GM13977 (cell line): ENCODE results near the gene BRD3.
"Not testable (repeated sequence)": the region's sequence is repeated elsewhere in the genome, so short reads cannot be mapped to it uniquely, and the experiment has no call there.

ENCODE experiments used
- DNase-seq: peaks from one replicate; pipeline ENCODE4 v3.0.0; 2012; ENCODE audit warnings: low spot score
- in situ Hi-C: fragments of 300-500 bp; cut with MboI; formaldehyde crosslinking; loops from one replicate; pipeline ENCODE4 v1.12.0; 2022; ENCODE audit warnings: low sequenced_read_pairs, low pct_unique_long_range_greater_than_20kb, mixed read lengths, inconsistent platforms; ENCODE audit not compliant: unreplicated experiment
- TF ChIP-seq, protein P1 (sequence below): IDR thresholded peaks from 2 replicates; pipeline ENCODE4 v1.5.1; 2012; ENCODE audit warnings: mild to moderate bottlenecking, control low read depth; ENCODE audit not compliant: insufficient read depth; ENCODE audit errors: extremely low read depth, missing control alignments

BRD3 gene

DNA sequence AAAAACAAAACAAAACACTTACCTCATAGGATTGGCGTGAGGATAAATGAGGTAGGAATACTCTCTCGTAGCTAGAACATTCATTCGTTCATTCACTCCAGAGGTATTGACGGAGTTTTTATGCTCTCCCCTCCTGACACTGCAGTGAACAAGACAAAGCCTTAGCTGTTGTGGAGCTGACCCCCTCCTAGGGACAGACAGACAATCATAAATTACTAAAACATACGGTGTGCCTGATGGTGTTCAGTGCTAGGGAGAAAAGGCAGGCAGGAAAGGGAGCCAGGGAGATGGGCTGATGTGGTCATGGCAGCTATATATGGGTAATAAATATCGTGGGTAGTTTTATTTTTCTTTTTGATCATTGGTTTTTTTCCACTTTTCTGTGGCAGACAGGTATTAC is 5.7 kb upstream of the BRD3 start:
- TF ChIP-seq, protein P1, sequence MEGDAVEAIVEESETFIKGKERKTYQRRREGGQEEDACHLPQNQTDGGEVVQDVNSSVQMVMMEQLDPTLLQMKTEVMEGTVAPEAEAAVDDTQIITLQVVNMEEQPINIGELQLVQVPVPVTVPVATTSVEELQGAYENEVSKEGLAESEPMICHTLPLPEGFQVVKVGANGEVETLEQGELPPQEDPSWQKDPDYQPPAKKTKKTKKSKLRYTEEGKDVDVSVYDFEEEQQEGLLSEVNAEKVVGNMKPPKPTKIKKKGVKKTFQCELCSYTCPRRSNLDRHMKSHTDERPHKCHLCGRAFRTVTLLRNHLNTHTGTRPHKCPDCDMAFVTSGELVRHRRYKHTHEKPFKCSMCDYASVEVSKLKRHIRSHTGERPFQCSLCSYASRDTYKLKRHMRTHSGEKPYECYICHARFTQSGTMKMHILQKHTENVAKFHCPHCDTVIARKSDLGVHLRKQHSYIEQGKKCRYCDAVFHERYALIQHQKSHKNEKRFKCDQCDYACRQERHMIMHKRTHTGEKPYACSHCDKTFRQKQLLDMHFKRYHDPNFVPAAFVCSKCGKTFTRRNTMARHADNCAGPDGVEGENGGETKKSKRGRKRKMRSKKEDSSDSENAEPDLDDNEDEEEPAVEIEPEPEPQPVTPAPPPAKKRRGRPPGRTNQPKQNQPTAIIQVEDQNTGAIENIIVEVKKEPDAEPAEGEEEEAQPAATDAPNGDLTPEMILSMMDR, result no peak
- DNase-seq, result no peak
- in situ Hi-C loops, result no loop called here

DNA sequence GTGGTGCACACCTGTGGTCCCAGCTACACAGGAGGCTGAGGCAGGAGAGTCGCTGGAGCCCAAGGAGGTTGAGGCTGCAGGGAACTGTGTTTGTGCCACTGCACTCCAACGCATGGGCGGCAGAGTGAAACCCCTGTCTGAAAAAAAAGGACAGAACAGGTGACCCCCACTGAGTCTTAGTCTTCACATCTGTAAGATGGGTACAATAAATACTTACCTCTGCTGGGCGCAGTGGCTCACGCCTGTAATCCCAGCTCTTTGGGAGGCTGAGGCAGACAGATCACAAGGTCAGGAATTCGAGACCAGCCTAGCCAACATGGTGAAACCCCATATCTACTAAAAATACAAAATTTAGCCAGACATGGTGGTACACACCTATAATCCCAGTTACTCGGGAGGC is 4.9 kb upstream of the BRD3 start:
- in situ Hi-C loops, DNase-seq: not testable (repeated sequence)

DNA sequence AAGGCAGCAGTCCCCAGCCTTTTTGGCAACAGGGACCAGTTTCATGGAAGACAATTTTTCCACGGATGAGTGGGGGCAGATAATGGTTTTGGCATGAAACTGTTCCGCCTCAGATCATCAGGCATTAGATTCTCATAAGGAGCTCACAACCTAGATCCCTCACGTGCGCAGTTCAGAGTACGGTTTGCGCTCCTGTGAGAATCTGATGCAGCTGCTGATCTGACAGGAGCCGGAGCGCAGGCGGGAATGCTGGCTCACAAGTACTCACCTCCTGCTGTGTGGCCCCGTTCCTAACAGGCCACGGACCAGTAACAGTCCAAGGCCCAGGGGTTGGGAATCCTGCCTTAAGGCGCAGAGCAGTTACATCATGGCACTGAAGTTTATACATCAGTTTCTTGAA is 3.3 kb upstream of the BRD3 start:
- DNase-seq, result no peak
- in situ Hi-C loops, result no loop called here
- TF ChIP-seq, protein P1, result no peak

DNA sequence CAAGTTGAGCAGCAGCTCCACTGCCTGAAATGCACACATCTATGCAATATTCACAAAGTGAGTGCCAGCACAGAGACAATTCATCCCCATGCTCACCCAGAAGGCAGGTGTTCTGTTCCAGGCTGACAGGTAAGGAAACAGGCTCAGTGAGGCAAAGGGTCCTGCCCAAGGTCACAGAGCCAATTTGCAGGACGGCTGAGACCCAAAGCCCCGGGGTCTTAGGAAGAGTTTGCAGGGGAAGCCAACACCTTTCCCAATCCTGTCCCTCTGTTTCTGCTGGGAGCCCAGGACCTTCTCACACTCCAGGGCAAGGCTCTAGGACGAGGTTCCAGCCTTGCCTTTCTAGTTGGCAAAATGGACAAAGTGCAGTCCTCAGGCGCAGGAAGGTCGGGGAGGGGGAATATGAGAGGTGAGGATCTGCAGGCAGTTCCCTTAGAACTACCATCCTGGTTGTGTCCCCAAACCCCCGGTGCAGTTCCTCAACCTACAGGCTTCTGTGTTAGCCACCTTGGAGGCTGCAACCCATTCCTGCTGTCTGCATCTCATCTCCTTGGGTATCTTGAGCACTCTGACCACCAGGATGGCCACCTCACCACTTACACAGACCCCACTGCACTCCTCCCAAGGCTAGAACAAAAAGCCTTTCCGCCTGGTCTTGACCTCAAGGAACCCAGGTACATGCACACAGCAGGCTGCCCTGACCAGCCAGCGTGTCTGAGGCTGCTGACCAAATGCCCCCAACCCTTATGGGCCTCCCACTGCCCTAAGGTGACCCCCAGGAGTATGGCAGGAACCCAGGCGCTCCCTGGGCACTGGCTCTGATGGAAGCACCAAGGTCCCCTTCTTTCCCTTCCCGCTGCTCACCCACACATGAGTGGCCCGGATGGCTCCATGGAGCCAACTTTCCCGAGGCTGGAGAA is 1.9 kb upstream of the BRD3 start:
- TF ChIP-seq, protein P1, result no peak
- peak; percentile 6 for DNase-seq
- in situ Hi-C loops, result no loop called here

DNA sequence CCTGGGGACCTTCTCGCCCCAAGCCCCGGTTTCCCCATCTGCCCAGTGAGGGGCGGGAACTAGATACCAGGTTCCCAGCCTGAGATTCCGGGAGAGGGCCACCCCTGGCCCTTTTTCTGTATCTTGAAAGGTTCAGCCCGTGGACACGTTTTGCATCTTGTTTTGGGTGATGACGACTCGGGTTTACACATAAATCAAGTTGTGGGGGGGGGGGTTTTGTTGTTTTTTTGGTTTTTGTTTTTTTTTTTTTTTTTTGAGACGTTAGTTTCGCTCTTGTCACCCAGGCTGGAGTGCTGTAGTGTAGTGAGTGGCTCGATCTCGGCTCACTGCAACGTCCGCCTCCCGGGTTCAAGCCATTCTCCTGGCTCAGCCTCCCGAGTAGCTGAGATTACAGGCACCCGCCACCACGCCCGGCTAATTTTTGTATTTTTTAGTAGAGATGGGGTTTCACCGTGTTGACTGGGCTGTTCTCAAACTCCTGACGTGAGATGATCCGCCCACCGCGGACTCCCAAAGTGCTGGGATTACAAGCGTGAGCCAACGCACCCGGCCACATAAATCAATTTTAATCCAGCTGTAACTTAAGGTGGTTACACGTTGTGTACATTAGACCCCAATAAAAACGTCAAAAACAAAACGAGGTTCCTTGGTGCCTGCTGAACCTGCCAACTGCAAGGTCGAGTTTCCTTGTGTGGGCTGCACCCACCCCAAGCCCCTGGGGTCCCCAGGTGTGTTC is 1.1 kb upstream of the BRD3 start:
- in situ Hi-C loops, result no loop called here
- TF ChIP-seq, protein P1, result no peak
- peak; percentile 5 for DNase-seq

DNA sequence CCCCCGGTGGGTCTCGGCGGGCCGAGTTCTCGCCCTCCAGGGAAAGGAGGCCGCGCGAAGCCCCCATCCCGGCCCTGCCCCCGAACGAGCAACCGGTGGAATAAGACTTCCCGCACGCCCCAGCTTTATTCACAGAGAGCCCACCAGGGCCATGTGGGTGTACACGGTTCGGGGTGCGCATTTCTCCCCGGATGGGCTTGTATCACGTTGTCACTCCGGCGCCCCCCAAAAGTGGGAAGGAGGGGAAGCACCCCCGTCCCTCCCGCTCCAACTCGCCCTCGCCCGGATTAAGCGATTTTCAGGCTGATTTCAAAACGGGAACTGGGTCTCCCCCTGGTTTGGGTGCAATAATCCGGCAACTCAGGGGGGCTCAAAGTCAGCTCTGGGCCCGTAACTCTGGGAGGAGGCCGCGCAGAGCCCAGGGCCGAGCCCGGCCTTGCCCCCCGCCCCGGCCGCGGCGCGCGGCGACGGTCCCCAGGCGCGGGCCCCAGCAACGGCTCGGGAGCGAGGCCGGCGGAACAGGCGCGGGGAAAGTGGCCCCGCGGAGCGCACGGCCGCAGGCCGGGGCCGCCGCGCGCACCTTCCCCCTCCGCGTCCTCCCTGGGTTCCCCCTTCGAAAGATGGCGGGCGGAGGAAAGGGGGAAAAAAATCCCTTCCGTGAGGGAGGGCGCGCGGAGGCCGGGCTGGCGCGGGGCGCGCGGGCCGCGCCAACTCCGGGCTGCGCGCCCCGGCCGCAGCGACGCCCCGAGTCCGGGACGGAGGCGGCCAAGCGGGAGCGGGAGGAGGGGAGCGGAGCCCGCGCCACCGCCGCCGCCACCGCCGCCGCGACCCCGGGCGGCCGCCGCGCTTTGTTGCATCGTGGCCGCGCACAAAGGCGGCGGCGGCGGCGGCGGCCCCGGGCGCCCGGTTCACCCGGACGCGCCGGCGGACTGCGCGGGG is 644 bp downstream of the BRD3 start:
- peak; percentile 64 for DNase-seq
- TF ChIP-seq, protein P1, result no peak
- in situ Hi-C loops, result no loop called here
